Osteoblast (primary cell): ENCODE measurements around the gene TBXAS1. TPM values are rescaled to one million over a fixed set of nuclear protein-coding genes. Genes with fewer than 3 reads are reported as not detected.

Experiments used
- DNase-seq: peaks from one replicate; pipeline ENCODE4 v3.0.0; 2011; ENCODE audit warnings: low spot score, mixed read lengths; ENCODE audit not compliant: insufficient read length; ENCODE audit errors: missing footprints
- H2AFZ ChIP-seq: 2 replicates; pipeline ENCODE4 v1.6.0; 2011; ENCODE audit warnings: mild to moderate bottlenecking, low read length
- H3K27ac ChIP-seq: 2 replicates; pipeline ENCODE4 v1.5.1; 2011; ENCODE audit warnings: mild to moderate bottlenecking, low read depth, low read length, moderate library complexity
- H3K27me3 ChIP-seq: 2 replicates; pipeline ENCODE4 v1.6.0; 2012; ENCODE audit warnings: mild to moderate bottlenecking, control low read depth, inconsistent platforms, low read length, moderate library complexity; ENCODE audit not compliant: insufficient read depth
- H3K36me3 ChIP-seq: 2 replicates; pipeline ENCODE4 v1.5.1; 2011; ENCODE audit warnings: mild to moderate bottlenecking, low read length, control low read depth, moderate library complexity; ENCODE audit not compliant: insufficient read depth
- H3K4me1 ChIP-seq: 2 replicates; pipeline ENCODE4 v1.5.1; 2011; ENCODE audit warnings: mild to moderate bottlenecking, low read length, control low read depth, moderate library complexity; ENCODE audit not compliant: insufficient read depth
- H3K4me2 ChIP-seq: 2 replicates; pipeline ENCODE4 v1.6.0; 2011; ENCODE audit warnings: mild to moderate bottlenecking, low read length; ENCODE audit not compliant: insufficient read depth
- H3K4me3 ChIP-seq: fragments of 200-600 bp; sonication (generic); 3 replicates; pipeline ENCODE4 v1.5.1; 2012; ENCODE audit warnings: mild to moderate bottlenecking, low read length, inconsistent platforms; ENCODE audit not compliant: insufficient read depth
- H3K79me2 ChIP-seq: 2 replicates; pipeline ENCODE4 v1.6.0; 2012; ENCODE audit warnings: mild to moderate bottlenecking, low read length, control low read depth, inconsistent platforms; ENCODE audit not compliant: insufficient read depth
- H3K9me3 ChIP-seq: 2 replicates; pipeline ENCODE4 v1.5.1; 2011; ENCODE audit warnings: low read depth, low read length, control low read depth
- H4K20me1 ChIP-seq: 2 replicates; pipeline ENCODE4 v1.6.0; 2012; ENCODE audit warnings: mild to moderate bottlenecking, low read length, control low read depth; ENCODE audit not compliant: insufficient read depth
- total RNA-seq: library from RNA; depleted of rRNA; stranded (reverse); fragments of >200 nt; gene quantifications from 2 replicates; pipeline ENCODE4 v1.2.3, GENCODE V29; 2012
- TF ChIP-seq, protein P1 (sequence below): IDR thresholded peaks from 2 replicates; pipeline ENCODE4 v1.5.1; 2011; ENCODE audit warnings: mild to moderate bottlenecking, low read depth, low read length, moderate library complexity; ENCODE audit errors: extremely low read depth

The TBXAS1 gene
- total RNA-seq, 1 donor: 0.72 TPM

- H3K36me3 ChIP-seq: no peaks in the 10 kb centered on the region
- H3K4me2 ChIP-seq: no peak overlapping the region
- no peak overlapping the region for H3K4me3 ChIP-seq
- H2AFZ ChIP-seq: no peak overlapping the region
- TF ChIP-seq, protein P1, sequence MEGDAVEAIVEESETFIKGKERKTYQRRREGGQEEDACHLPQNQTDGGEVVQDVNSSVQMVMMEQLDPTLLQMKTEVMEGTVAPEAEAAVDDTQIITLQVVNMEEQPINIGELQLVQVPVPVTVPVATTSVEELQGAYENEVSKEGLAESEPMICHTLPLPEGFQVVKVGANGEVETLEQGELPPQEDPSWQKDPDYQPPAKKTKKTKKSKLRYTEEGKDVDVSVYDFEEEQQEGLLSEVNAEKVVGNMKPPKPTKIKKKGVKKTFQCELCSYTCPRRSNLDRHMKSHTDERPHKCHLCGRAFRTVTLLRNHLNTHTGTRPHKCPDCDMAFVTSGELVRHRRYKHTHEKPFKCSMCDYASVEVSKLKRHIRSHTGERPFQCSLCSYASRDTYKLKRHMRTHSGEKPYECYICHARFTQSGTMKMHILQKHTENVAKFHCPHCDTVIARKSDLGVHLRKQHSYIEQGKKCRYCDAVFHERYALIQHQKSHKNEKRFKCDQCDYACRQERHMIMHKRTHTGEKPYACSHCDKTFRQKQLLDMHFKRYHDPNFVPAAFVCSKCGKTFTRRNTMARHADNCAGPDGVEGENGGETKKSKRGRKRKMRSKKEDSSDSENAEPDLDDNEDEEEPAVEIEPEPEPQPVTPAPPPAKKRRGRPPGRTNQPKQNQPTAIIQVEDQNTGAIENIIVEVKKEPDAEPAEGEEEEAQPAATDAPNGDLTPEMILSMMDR: no peak
- H3K27ac ChIP-seq: no peak overlapping the region
- H3K9me3 ChIP-seq: no peaks in the 10 kb centered on the region
- peaks cover 4% of the 10 kb centered on the region for H3K27me3 ChIP-seq
- no peaks in the 10 kb centered on the region for H4K20me1 ChIP-seq
- H3K79me2 ChIP-seq: no peaks in the 10 kb centered on the region
- no peaks in the 10 kb centered on the region for H3K4me1 ChIP-seq
- DNase-seq: no peak
Observed at GRCh38 chr7:139984642-139985539, 155.8 kb downstream of the TBXAS1 start.

DNA sequence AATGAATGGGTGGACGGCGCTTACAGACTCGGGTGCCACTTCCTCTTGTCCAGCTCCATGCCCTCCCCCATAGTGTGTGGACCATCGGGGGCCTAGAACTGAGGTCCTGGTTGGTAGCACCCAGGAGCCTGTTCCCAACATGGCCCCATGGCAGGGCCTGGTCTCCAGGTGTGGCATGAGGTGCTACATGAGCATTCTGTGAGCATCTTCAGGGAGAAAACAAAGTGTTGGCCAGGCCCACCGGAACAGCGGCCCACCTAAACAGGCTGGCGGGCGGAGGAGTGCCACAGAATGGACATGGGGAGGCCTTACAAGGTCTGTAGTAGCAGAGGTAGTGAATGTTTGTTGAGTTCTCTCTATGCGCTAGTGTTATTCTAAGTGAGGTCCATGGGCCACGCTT is 156.7 kb downstream of the TBXAS1 start:
- H2AFZ ChIP-seq: no peak overlapping the region
- no peaks in the 10 kb centered on the region for H4K20me1 ChIP-seq
- H3K79me2 ChIP-seq: no peaks in the 10 kb centered on the region
- H3K36me3 ChIP-seq: no peaks in the 10 kb centered on the region
- H3K4me2 ChIP-seq: no peak overlapping the region
- no peak overlapping the region for H3K27ac ChIP-seq
- H3K4me3 ChIP-seq: no peak overlapping the region
- H3K9me3 ChIP-seq: no peaks in the 10 kb centered on the region
- H3K4me1 ChIP-seq: no peaks in the 10 kb centered on the region
- DNase-seq: no peak
- TF ChIP-seq, protein P1: no peak
- H3K27me3 ChIP-seq: peaks cover 4% of the 10 kb centered on the region

GRCh38 chr7:139987691-139988516 is 158.8 kb downstream of the TBXAS1 start:
- Histone ChIP-seq H3K9me3 (no peaks in the 10 kb centered on the region), H3K79me2 (no peaks in the 10 kb centered on the region), H3K4me3 (no peak overlapping the region), H3K4me1 (no peaks in the 10 kb centered on the region), H4K20me1 (no peaks in the 10 kb centered on the region), H3K4me2 (no peak overlapping the region), H3K27me3 (peaks cover 4% of the 10 kb centered on the region), H3K27ac (no peak overlapping the region), H2AFZ (no peak overlapping the region), H3K36me3 (no peaks in the 10 kb centered on the region)
- no peak for DNase-seq
- TF ChIP-seq, protein P1: no peak
